HG02571 (cell line): ENCODE measurements around the gene GSTM5.
"Not testable (repeated sequence)": the region's sequence is repeated elsewhere in the genome, so short reads cannot be mapped to it uniquely, and the experiment has no call there.

Experiments used
- ATAC-seq: cut with Tn5 transposase; IDR thresholded peaks from one replicate; pipeline ENCODE4 v1.9.1; 2021; ENCODE audit warnings: mild to moderate bottlenecking, moderate library complexity; ENCODE audit not compliant: unreplicated experiment

Gene GSTM5

DNA sequence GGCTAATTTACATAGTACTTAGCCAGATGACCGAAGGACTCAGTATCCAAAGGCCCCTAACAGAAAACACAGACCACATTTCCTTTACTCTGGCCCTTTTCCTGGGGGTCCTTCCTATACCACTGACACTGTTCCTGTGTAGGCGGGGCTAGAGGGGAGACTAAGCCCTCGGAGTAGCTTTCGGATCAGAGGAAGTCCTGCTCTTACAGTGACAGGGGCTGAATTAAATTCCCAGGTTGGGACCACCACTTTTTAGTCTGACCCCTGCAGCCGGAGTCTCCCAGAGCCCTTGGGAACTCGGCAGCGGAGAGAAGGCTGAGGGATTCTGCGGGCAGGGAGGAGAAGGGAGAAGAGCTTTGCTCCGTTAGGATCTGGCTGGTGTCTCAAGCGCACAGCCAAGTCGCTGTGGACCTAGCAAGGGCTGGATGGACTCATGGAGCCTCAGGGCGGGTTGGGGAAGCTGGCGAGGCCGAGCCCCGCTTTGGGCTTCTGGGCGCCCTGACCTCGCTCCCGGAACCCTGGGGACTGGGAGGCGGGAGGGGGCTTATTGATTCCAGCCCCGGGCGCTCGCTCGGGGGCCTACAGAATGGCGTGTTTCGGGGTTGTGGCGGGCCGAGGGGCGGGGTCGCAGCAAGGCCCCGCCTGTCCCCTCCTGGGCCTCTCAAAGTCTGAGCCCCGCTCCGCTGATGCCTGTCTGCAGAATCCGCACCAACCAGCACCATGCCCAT is at the start of gene GSTM5:
Gene GSTM5, plus strand, starts transcription at position 659 of the 728 bp plus-strand sequence. Its CDS starts 62 bp downstream, at position 721.
- ATAC-seq = not testable (repeated sequence)

DNA sequence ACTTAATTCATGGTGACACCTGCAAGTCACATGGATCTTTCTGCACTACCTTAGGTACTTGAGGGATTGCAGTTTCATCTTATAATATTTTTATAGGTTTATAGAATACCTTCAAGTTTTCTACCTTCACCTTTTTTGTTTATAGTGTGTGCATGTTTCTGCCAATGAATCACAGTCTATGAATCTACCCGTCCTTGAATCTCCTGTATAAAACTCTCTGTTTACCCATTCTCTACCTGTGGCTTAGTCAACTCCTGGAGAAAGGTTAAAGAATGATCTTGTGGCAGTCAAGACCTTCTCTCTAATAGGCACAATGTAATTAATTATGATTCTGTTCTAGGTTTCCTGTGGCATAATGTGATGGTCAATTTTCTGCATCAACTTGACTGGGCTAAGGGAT is 47.4 kb upstream of the GSTM5 start:
- no peak for ATAC-seq

DNA sequence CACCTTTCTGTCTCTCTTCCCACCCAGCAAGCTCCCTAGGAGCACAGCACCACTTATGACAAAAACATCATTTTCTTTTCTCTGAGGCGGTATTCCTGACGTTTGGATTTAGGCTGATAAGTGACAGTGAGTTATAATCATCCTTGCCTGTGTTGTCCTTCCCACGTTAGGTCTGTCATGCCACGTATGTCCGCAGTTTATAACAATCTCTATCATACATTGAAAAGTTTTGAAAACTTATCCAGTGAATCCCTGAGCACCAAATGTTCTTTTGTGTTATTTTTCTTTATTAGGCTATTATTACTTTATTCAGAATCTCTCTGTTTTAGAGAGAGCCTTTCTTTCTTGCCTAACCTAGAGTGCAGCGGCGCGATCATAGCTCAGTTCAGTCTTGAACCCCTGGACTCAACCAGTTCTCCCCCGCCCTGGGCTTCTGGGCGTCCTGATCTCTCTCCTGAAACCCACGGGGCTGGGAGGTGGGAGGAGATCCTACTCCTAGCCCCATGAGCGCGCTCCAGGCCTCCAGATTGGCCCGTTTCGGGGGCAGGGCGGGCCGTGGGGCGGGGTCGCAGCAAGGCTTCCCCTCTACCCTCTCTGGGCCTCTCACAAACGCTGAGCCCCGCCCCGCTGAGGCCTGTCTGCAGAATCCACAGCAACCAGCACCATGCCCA is 44.5 kb upstream of the GSTM5 start, which contains the start of gene GSTM2:
Gene GSTM2, plus strand, starts transcription at position 606 of the 671 bp plus-strand sequence. Its CDS starts 59 bp downstream, at position 665.
- ATAC-seq = peak; percentile 92

DNA sequence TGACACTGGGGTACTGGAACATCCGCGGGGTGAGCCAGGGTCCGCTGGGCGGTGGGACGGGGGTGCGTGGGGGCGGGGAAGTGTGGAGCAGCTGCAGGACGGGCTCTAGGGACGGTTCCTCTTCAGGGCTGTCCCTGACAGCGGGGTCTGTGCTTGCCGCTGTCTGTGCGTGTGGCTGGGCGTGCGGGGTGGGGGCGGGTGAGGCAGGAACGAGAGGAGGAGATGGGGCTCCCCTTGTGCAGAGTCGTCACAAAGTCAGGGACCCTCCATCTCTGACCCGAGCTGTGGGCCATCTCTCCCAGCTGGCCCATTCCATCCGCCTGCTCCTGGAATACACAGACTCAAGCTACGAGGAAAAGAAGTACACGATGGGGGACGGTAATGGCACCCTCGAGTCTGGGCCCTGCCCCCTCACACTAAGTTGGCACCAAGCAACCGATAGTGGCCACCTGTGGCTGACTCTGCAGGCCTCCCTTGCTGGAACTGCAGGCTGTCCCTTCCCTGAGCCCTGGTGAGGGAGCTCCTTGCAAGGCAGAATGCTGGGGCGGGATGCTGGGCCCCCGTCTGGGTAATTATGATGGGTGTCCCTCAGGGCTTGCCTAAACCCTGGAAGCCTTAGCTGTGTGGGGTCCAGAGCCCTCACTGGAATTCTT is 43.8 kb upstream of the GSTM5 start:
- no peak for ATAC-seq

DNA sequence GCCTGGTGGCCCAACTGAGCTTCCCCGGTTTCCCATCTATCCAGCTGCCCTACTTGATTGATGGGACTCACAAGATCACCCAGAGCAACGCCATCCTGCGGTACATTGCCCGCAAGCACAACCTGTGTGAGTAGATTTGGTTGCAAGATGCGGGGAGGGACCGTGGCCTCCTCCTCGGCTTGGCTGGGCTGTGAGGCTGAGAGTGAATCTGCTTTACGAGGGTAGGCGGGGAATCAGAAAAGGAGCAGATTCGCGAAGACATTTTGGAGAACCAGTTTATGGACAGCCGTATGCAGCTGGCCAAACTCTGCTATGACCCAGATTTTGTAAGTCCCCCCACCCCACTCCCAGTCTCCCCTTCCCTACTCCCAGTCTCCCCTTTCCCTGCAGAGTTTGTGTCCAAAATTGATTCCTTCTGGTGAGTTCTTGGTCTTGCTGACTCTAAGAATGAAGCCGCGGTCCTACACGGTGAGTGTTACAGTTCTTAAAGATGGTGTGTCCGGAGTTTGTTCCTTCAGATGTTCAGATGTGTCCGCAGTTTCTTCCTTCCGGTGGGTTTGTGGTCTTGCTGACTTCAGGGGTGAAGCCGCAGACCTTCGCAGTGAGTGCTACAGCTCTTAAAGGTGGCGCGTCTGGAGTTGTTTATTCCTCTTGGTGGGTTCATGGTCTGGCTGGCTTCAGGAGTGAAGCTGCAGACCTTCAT is 42.7 kb upstream of the GSTM5 start:
- no peak for ATAC-seq

DNA sequence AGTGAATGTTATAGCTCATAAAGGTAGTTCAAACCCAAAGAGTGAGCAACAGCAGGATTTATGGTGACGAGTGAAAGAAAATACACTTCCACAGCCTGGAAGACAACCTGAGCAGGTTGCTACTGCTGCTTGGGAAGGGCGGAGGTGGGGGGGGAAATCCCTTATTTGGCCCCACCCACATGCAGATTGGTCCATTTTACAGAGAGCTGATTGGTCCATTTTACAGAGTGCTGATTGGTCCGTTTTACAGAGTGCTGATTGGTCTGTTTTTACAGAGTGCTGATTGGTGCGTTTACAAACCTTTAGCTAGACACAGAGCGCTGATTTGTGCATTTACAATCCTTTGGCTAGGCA is 42.1 kb upstream of the GSTM5 start:
- ATAC-seq = not testable (repeated sequence)

DNA sequence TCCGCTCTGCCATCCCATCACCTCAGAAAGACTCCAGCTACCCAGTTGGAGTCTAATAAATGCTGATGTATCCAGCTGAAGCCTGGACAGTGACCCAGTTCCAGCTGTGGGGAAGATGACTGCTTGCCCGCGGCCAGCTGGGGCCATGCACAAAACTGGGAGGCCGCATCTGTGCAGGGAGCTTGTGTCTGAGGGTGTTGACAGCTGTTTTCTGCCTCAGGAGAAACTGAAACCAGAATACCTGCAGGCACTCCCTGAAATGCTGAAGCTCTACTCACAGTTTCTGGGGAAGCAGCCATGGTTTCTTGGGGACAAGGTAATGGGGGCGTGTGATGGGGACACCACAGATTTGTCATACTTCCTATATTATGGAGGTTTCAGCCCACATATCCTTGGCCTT is 41.0 kb upstream of the GSTM5 start:
- ATAC-seq = no peak

DNA sequence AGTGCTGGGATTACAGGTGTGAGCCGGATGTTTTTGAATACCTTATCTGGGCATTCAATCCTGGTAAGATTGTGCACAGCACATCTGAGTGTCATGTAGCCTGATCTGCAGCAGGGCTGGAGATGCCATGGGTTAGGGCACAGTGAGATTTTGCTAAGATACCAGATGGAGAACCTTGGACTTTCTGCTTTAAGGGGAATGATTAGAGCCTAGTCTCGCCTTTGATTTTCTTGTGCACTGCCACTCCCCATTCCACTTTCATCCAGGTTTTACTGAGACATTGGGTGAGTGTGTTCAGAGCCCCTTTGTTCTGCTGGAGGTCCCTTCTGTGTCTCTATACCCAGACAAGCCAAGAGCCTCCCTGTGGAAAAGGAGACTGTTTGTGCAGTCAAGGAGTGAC is 38.2 kb upstream of the GSTM5 start:
- not testable (repeated sequence) for ATAC-seq

DNA sequence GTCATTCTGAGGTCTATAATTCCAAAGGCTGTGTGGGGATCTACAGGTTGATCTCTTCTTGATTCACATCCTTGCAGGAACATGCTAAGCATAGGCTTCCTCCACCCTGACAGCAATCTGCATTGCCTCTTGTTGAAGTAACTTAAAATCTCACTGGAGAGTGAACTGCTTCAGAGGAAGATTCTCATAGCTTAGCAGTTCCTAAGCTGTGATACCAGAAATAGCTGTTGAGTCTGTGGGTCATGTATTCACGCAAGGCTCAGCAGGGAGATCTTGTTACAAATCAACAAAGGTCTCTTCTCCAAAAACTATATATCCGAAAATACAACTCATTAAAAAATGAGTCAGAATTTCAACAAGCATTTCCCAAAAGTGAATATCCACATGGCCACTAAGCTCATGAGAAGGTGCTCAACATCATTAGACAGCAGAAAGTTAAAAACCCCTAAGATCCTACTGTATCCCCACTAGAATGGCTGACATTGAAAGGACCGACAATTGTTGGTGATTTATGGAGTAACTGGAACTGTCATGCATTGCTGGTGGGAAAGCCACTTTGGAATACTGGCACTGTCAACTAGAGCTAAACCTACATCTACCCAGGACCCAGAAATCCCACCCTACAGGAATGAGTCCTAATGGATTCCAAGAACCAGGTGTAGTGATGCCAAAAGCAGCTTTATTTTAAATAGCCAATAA is 35.2 kb upstream of the GSTM5 start:
- not testable (repeated sequence) for ATAC-seq

DNA sequence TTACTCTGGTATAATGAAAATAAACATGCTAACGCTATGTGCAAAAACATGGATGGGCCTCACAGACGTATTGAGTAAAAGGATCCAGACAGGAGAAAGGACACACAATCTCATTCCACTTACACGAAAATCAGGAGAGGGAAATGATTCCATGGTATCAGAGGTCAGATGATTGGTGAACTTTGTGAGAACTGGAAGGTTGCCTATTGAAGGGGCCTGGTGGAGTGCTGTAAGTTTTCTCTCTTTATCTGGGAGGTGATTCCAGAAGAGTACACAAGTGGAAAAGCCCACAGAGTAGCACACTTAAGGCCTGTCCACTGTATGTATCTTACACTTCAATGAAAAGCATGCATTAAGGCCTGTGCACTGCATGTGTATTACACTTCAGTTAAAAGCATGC is 34.6 kb upstream of the GSTM5 start:
- no peak for ATAC-seq

DNA sequence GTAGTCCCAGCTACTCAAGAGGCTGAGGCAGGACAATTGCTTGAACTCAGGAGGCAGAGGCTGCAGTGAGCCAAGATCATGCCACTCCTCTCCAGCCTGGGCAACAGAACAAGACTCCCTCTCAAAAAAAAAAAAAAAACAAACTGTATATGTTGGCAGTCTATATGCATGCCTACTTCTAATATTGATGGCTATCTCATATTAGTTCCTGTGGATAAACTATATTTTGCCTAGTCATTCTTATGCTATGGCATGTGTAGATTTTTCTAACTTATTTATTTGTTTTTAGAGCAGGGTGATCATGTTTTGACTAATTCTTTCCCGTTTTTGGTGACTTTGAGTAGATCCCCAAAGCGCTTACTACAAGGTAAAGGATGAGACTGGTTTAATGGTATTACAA is 33.4 kb upstream of the GSTM5 start:
- not testable (repeated sequence) for ATAC-seq

DNA sequence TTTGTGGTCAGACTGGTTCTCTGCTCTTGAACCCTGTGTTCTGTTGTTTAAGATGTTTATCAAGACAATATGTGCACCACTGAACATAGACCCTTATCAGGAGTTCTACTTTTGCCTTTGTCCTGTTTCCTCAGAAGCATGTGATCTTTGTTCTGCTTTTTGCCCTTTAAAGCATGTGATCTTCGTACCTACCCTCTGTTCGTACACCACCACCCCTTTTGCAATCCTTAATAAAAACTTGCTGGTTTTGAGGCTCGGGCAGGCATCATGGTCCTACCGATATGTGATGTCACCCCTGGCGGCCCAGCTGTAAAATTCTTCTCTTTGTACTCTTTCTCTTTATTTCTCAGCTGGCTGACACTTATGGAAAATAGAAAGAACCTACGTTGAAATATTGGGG is 27.3 kb upstream of the GSTM5 start:
- not testable (repeated sequence) for ATAC-seq

DNA sequence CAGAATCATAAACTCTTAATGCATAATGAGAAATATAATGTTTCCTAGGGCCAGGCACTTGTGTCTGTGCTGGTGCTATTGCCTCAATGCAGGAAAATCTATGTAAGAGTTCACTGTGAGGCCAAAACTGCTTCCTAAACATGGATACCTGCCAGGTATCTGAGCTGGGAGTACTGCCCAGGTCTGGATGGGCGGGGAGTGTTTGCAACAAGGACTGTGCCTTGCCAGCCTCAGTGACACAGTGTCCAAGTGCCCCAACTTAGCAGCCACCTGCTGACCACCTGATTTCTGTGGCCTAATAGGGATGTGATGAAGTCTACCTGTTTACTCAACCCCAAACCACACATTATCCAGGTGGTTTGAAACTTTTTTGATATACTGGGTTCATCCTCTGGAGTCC is 26.7 kb upstream of the GSTM5 start:
- ATAC-seq = not testable (repeated sequence)

DNA sequence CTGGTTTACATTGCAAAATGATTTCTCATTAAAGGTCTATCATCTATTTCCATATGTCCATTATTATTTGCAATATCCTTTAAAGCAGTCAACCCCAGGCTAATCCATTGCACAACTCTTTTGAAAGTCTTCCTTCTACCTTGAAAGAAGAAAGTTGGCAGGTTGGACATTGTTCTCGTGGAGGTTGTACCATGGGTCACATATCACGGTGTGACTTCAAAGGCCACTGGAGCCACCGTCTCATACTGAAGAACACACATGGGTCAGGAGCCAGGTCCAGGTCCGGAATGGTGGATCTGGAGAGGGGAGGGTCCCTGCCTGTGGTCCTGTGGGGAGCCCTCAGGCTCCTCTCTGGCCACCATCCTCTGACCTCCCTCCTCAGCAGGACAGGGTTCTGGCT is 26.2 kb upstream of the GSTM5 start:
- ATAC-seq = not testable (repeated sequence)

DNA sequence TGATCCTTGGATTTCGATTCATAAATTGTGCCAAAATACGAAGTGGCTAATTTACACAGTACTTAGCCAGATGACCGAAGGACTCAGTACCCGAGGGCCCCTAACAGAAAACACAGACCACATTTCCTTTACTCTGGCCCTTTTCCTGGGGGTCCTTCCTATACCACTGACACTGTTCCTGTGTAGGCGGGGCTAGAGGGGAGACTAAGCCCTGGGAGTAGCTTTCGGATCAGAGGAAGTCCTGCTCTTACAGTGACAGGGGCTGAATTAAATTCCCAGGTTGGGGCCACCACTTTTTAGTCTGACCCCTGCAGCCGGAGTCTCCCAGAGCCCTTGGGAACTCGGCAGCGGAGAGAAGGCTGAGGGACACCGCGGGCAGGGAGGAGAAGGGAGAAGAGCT is 24.9 kb upstream of the GSTM5 start:
- not testable (repeated sequence) for ATAC-seq

DNA sequence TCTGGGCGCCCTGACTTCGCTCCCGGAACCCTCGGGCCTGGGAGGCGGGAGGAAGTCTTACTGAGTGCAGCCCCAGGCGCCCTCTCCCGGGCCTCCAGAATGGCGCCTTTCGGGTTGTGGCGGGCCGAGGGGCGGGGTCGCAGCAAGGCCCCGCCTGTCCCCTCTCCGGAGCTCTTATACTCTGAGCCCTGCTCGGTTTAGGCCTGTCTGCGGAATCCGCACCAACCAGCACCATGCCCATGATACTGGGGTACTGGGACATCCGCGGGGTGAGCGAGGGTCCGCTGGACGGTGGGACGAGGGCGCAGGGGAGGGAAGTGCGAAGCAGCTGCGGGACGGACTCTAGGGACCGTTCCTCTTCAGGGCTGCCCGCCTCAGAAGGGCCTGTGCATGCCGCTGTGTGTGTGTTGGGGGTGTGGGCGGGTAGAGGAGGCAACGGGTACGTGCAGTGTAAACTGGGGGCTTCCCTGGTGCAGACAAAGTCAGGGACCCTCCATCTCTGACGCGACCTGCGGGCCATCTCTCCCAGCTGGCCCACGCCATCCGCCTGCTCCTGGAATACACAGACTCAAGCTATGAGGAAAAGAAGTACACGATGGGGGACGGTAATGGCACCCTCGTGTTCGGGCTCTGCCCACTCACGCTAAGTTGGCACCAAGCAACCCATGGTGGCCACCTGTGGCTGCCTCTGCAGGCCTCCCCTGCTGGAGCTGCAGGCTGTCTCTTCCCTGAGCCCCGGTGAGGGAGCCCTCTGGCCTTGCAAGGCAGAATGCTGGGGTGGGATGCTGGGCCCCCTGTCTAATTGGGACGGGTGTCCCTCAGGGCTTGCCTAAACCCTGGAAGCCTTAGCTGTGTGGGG is 24.2 kb upstream of the GSTM5 start, which contains the start of gene GSTM1:
Gene GSTM1, plus strand, starts transcription at position 177 of the 859 bp plus-strand sequence. Its CDS starts 57 bp downstream, at position 234.
- ATAC-seq = no peak

DNA sequence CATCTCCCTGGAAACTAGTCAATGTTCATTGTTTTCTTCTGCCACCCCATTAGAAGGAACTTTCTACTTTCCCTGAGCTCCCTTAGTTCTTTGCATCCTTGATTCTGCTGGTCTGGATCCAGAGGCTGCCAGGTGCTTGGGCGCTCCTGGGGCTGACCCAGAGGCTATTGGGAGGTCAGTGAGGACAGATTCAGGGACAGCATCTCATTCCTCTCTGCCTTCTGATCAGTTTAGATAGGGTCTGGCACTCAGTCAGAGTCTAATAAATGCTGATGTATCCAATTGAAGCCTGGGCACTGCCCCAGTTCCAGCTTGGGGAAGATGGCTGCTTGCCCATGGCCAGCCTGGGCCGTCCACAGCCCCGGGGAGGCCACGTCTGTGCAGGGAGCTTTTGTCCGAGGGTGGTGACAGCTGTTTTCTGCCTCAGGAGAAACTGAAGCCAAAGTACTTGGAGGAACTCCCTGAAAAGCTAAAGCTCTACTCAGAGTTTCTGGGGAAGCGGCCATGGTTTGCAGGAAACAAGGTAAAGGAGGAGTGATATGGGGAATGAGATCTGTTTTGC is 22.1 kb upstream of the GSTM5 start:
- ATAC-seq = no peak

DNA sequence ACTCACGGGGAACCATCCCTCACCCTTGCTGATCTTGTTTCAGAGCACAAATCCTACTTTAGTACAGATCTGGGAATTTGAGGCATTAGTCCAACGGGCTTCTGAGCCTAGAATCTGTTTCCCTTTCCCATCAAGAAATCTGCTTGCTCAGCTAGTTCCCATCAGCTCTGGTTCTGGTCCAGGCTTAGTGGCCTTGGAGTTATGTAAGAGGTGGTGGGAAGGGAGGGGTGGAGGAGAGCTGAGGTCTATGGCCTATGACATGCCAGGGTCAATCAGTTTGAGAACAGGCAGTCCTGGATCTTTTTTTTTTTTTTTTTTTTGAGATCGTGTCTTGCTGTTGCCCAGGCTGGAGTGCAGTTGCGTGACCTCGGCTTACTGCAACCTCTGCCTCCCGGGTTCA is 20.3 kb upstream of the GSTM5 start:
- ATAC-seq = no peak

DNA sequence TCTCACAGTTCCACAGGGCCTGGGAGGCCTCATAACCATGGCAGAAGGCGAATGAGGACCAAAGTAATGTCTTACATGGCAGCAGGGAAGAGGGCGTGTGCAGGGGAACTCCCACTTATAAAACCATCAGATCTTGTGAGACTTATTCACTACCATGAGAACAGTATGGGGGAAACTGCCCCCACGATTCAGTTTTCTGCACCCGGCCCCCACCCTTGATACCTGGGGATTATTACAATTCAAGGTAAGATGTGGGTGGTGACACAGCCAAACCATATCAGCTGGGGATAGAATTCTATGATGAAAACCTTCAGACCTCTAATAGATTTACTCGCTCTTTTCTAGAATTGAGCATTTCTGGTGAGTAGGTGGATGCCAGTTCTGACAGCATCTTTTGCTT is 17.7 kb upstream of the GSTM5 start:
- not testable (repeated sequence) for ATAC-seq
